ENCODE data around the gene ASTL. TPM values are rescaled to one million over a fixed set of nuclear protein-coding genes. Genes with fewer than 3 reads are reported as not detected.

The ASTL gene
- total and polyA plus RNA-seq, 4 donors = not detected

- H3K27ac ChIP-seq (ENCODE audit: low read depth in 1 of 2, low read length in 2 of 2) = no peak overlapping the region
- no peaks in the 10 kb centered on the region for H3K9me3 ChIP-seq (ENCODE audit: control insufficient read depth in 4 of 4, low read length in 3 of 4)
- DNase-seq (ENCODE audit: low spot score) = no peak
- H3K9ac ChIP-seq (ENCODE audit: low read depth in 1 of 2, low read length in 2 of 2) = no peak overlapping the region
- H3K36me3 ChIP-seq (ENCODE audit: control insufficient read depth in 4 of 4, insufficient read depth in 3 of 4, low read depth in 1 of 4, low read length in 3 of 4) = no peaks in the 10 kb centered on the region
- no peaks in the 10 kb centered on the region for H3K27me3 ChIP-seq (ENCODE audit: control insufficient read depth in 4 of 4, insufficient read depth in 4 of 4, low read length in 3 of 4)
- 82% methylated on average over 5 of the region's 5 CpGs for WGBS
- TF ChIP-seq FOXA1 (IDR thresholded peaks at IDR 0.05) (no peak), REST (IDR thresholded peaks at IDR 0.05) (no peak), HNF4G (IDR thresholded peaks at IDR 0.05) (no peak), JUND (IDR thresholded peaks at IDR 0.05) (no peak), CTCF (IDR thresholded peaks at IDR 0.05; ENCODE audit: low read depth, low read length, missing input control) (no peak), MAX (IDR thresholded peaks at IDR 0.05) (no peak), SP1 (IDR thresholded peaks at IDR 0.05) (no peak), EGR1 (IDR thresholded peaks at IDR 0.05; ENCODE audit: low read depth in 2 of 2) (no peak), ZBTB33 (IDR thresholded peaks at IDR 0.05) (no peak), YY1 (IDR thresholded peaks at IDR 0.05) (no peak), GABPA (IDR thresholded peaks at IDR 0.05 in 1 of 2, conservative IDR thresholded peaks at IDR 0.05 in 1 of 2) (no peak), TAF1 (conservative IDR thresholded peaks at IDR 0.05) (no peak), RXRA (IDR thresholded peaks at IDR 0.05) (no peak), HNF4A (conservative IDR thresholded peaks at IDR 0.05) (no peak), NR2F2 (IDR thresholded peaks at IDR 0.05) (no peak), FOXA2 (IDR thresholded peaks at IDR 0.05) (no peak), RAD21 (IDR thresholded peaks at IDR 0.05) (no peak), ATF3 (IDR thresholded peaks at IDR 0.05) (no peak)
- no peak overlapping the region for H3K4me3 ChIP-seq (ENCODE audit: low read depth in 1 of 3, low read length in 3 of 3)
- no peaks in the 10 kb centered on the region for H3K4me1 ChIP-seq (ENCODE audit: control insufficient read depth in 4 of 4, insufficient read depth in 4 of 4, low read length in 3 of 4)
These were observed 2.7 kb downstream of the ASTL start for GRCh38 chr2:96135621-96136020.

All from liver (tissue), 9 donors.